GM21825 (cell line): ENCODE results near the gene IL12RB2.

Source experiments
- ATAC-seq: cut with Tn5 transposase; IDR thresholded peaks from one replicate; pipeline ENCODE4 v1.9.1; 2021; ENCODE audit warnings: mild to moderate bottlenecking, moderate library complexity; ENCODE audit not compliant: unreplicated experiment

Gene IL12RB2, protein sequence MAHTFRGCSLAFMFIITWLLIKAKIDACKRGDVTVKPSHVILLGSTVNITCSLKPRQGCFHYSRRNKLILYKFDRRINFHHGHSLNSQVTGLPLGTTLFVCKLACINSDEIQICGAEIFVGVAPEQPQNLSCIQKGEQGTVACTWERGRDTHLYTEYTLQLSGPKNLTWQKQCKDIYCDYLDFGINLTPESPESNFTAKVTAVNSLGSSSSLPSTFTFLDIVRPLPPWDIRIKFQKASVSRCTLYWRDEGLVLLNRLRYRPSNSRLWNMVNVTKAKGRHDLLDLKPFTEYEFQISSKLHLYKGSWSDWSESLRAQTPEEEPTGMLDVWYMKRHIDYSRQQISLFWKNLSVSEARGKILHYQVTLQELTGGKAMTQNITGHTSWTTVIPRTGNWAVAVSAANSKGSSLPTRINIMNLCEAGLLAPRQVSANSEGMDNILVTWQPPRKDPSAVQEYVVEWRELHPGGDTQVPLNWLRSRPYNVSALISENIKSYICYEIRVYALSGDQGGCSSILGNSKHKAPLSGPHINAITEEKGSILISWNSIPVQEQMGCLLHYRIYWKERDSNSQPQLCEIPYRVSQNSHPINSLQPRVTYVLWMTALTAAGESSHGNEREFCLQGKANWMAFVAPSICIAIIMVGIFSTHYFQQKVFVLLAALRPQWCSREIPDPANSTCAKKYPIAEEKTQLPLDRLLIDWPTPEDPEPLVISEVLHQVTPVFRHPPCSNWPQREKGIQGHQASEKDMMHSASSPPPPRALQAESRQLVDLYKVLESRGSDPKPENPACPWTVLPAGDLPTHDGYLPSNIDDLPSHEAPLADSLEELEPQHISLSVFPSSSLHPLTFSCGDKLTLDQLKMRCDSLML

DNA sequence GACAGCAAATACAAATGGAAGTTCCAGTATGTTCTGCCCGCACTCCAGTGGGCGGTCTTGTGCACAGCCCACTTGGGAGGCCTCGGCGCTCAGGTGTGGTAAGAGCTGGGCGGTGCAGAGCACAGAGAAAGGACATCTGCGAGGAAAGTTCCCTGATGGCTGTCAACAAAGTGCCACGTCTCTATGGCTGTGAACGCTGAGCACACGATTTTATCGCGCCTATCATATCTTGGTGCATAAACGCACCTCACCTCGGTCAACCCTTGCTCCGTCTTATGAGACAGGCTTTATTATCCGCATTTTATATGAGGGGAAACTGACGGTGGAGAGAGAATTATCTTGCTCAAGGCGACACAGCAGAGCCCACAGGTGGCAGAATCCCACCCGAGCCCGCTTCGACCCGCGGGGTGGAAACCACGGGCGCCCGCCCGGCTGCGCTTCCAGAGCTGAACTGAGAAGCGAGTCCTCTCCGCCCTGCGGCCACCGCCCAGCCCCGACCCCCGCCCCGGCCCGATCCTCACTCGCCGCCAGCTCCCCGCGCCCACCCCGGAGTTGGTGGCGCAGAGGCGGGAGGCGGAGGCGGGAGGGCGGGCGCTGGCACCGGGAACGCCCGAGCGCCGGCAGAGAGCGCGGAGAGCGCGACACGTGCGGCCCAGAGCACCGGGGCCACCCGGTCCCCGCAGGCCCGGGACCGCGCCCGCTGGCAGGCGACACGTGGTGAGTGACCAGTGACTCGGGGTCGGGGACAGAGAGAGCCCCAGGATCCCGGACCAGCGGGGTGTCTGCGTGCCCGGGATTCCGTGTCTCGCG, at the start of gene IL12RB2:
TSS of gene IL12RB2 (plus strand) at position 623 of the 810 bp plus-strand sequence. CDS start 12,496 bp downstream, outside the sequence.
- peak; percentile 50 for ATAC-seq

- ATAC-seq = no peak
Observed at GRCh38 chr1:67261680-67262079, 46.0 kb upstream of the IL12RB2 start.

DNA sequence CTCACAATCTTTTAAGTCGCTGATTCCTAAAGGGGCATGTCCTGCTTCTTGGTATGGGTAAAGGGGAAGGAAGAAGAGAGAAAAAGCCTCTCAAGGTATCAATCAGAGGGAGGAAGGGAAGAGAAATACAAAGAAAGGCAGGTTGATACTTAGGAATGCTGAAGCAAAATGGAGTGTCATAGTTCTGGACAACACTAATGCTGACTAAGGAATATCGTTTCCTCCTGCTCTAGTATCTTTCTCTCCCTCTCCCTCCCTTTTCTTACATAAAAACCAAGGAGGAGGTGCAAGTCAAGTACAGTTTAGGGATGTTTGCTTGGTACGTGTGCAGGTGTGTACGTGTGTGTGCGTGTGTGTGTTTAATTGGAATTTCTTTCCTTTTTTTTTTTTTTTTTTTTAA, 44.9 kb upstream of the IL12RB2 start:
- no peak for ATAC-seq

- no peak for ATAC-seq
Observed at GRCh38 chr1:67264152-67264551, 43.5 kb upstream of the IL12RB2 start.

GRCh38 chr1:67264899-67265298, 42.8 kb upstream of the IL12RB2 start:
- ATAC-seq = no peak

DNA sequence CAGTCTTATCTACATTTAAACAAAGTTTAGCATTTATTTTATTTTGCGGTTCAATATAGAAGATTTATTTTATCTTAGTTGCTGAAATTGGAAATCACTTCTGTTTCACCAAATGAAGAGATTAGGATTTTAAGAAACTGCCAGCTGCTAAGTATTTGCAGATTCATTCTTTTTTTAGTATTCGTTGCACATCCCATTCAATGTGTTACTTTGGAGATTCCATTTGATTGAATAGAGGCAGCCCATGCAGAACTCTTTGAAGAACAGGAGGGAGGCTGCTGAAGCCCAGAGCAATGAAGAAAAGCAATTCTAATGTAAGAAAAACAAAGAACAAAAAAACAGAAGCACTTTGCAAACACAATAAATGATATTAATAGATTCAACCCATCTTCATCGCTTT, 38.6 kb upstream of the IL12RB2 start:
- no peak for ATAC-seq

- ATAC-seq = no peak
Observed at GRCh38 chr1:67270541-67270940, 37.1 kb upstream of the IL12RB2 start.

- no peak for ATAC-seq
Observed at GRCh38 chr1:67273591-67273990, 34.1 kb upstream of the IL12RB2 start.

DNA sequence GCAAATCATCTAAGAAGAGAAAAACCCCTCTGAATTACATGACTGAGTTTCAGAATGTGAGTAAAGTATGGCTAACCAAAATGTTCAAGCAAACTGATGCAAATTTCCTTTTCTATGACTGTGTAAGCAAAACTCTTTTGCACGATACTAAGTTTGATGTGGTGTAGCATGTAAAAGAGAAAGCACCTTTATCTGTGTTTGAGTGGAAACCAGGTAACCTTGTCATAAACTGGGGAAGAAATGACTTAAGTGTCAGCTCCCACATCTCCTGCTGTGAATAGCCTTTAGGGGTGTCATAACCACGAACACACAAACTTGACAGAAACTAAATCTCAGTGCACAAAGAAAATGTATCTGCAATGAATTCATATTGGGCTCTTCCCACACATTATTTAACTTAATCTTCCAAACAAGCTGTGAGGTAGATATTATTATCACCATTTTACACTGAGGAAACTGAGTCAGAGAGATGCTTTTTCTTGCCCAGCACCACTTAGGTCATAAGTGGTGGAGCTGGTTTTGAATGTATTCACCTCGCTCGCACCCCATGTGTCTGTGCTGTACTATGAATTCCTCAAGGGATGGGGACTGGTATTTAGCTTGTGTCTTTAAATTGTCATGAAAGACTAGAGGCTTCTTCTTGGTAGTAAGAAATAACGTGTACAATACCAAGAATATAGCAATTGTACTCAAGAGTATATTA, 32.9 kb upstream of the IL12RB2 start:
- no peak for ATAC-seq

DNA sequence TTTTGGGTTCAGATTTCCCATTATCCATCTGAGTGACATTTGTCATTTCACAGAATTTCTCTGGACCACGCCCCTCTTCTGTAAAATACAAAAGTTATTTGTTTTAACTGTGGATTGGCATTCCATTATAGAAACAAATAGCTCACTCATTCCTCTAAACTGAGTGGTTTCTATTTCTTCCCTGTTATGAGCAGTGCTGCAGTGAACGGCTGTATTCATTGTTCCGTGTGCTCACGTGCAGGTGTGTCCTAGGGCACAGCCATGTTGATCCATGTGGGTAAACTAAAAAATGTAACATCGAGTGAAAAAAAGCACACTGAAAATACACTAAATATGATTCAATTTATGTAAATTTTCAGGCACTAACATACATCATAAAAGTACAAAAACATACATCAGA, 27.0 kb upstream of the IL12RB2 start:
- ATAC-seq = no peak

- ATAC-seq = no peak
Observed at GRCh38 chr1:67281244-67281643, 26.4 kb upstream of the IL12RB2 start.

DNA sequence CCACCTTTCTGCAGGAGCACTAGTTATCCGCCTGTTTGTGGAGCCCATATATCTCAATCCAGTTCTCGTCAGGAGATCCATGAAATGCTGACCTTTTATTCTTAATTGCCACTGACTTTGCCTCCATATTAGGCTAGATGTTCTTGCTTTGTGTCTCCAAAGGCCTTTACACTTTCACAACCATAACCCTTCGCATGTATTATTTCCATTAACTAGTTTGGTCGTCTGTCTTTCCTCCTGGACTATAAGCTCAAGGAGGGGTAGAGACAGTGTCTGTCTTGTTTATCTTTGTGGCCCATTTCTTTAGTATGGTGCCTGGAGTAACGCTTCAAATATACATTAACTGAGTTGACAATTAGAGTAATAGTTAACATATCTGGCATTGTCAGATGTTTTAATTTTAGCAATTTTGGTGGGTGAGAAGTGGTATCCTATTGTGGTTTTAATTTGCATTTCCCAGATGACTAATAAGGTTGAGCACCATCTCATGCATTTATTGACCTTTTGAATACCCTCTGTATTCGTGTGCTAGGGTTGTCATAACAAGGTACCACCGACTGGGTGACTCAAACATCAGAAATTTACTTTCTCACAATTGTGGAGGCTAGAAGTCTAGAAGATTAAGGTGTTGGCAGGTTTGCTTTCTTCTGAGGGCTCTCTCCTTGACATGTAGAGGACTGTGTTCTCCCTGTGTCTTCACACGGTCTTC, 21.7 kb upstream of the IL12RB2 start:
- ATAC-seq = peak; percentile 87

- no peak for ATAC-seq
Observed at GRCh38 chr1:67290236-67290635, 17.4 kb upstream of the IL12RB2 start.

DNA sequence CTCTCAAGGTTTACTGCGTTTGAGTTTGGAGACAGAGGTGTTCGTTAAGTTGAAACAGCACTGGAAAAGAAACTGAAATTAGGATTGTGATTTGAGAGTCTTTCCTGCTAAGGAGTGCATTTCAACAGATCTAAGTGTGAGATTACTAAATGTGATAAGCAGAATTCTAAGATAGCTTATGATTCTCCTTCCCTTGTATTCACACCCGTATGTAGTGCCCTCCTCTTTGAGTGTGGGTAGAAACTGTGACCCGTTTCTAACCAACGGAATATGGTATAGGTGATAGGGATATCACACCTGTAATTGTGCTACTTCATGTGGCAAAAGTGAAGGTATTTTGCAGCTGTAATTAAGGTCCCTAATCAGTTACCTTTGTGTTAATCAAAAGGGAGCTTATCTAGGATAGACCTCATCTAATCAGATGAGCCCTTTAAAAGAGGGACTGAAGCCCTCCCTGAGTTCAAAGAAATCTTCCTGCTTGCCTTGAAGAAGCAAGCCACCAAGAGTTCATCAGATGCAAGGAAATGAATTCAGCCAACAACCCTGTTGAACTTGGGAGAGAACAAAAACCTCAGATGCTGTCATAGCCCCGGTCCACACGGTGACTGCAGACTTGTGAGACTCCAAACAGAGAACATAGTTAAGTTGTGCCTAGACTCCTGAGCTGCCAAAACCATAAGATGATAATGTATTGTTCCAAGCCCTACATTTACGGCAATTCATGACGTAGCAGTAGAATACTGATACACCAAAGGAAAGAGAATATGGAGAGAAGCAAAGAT, 12.6 kb upstream of the IL12RB2 start:
- ATAC-seq = no peak

DNA sequence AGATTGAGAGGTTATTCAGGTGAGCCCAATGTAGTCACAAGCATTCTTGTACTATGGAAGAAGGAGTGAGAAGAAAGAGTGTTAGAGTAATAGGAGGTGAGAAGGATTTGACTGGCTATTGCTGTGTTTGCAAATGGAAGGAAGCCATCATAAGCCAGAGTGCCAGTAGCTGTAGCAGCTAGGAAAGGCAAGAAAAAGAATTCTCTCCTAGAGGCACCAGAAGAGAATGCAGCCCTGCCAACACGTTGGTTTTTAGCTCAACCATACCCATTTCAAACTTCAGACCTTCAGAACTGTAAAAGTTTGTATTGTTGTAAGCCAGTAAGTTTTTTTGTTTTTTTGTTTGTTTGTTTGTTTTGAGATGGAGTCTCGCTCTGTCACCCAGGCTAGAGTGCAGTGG, 8.9 kb upstream of the IL12RB2 start:
- no peak for ATAC-seq

DNA sequence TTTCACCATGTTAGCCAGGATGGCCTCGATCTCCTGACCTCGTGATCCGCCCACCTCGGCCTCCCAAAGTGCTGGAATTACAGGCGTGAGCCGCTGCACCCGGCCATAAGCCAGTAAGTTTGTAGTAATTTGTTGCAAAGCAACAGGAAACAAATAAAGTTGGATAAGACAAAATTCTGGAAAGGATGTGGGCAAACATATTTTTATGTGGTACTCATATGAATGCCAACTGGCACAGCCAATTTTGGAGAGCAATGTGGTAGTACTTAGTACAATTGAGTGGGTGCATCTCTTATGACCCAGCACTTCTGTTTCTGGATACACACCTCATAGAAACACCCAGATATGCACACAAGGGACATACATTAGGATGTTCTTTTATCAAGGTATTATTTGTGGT, 8.4 kb upstream of the IL12RB2 start:
- ATAC-seq = no peak

GRCh38 chr1:67300561-67300960, 7.1 kb upstream of the IL12RB2 start:
- no peak for ATAC-seq

GRCh38 chr1:67304023-67304422, 3.6 kb upstream of the IL12RB2 start:
- no peak for ATAC-seq

GRCh38 chr1:67306547-67306946, 1.1 kb upstream of the IL12RB2 start:
- ATAC-seq = no peak
